Gastroesophageal sphincter (tissue), 4 donors: Measurements from ENCODE around the gene C12orf56. TPM values are rescaled to one million over a fixed set of nuclear protein-coding genes. Genes with fewer than 3 reads are reported as not detected.

Source experiments
- ATAC-seq: fragments of 150-250 bp; one replicate; pipeline ENCODE4 v1.9.1; 2016; ENCODE audit warnings: mild to moderate bottlenecking, moderate library complexity
- H3K27ac ChIP-seq, 4 donors: fragments of 200-600 bp; sonication (generic) in 3 of 4; 1 replicate in 3 of 4; 2 replicates in 1 of 4; pipeline ENCODE4 v1.5.1; 2016 to 2019
- H3K27me3 ChIP-seq: fragments of 200-600 bp; sonication (generic); one replicate; pipeline ENCODE4 v1.5.1; 2019
- H3K36me3 ChIP-seq, 2 donors: fragments of 200-600 bp; sonication (generic); one replicate each; pipeline ENCODE4 v1.5.1; 2019; ENCODE audit warnings: control low read depth in 1 of 2
- H3K4me1 ChIP-seq, 3 donors: fragments of 200-600 bp; sonication (generic); 1 replicate in 2 of 3; 2 replicates in 1 of 3; pipeline ENCODE4 v1.5.1; 2016 to 2019; ENCODE audit warnings: control low read depth in 2 of 3
- H3K4me3 ChIP-seq, 2 donors: fragments of 200-600 bp; sonication (generic); one replicate each; pipeline ENCODE4 v1.5.1; 2019; ENCODE audit warnings: mild to moderate bottlenecking in 1 of 2, moderate library complexity in 1 of 2
- H3K9me3 ChIP-seq, 3 donors: fragments of 200-600 bp; sonication (generic); one replicate each; pipeline ENCODE4 v1.5.1; 2017 to 2019; ENCODE audit warnings: control low read depth in 2 of 3
- CTCF ChIP-seq, 4 experiments: fragments of 200-600 bp in 2 of 4; fragments of 450-650 bp in 2 of 4; sonication (generic) in 1 of 4; IDR thresholded peaks; one replicate each; pipeline ENCODE4 v1.5.1; 2017 to 2019; ENCODE audit warnings: antibody characterized with exemption in 4 of 4, mild to moderate bottlenecking in 2 of 4, moderate library complexity in 2 of 4
- EP300 ChIP-seq: sonication (generic); formaldehyde crosslinking; IDR thresholded peaks from one replicate; pipeline ENCODE4 v1.6.1; 2017; ENCODE audit warnings: antibody characterized with exemption, mild to moderate bottlenecking
- POLR2A ChIP-seq, 2 donors: fragments of 450-650 bp; IDR thresholded peaks; one replicate each; pipeline ENCODE4 v1.6.1; 2017; ENCODE audit warnings: antibody characterized with exemption in 2 of 2, mild to moderate bottlenecking in 2 of 2, moderate library complexity in 1 of 2
- POLR2AphosphoS5 ChIP-seq: sonication (generic); formaldehyde crosslinking; IDR thresholded peaks from one replicate; pipeline ENCODE4 v1.6.1; 2017; ENCODE audit warnings: antibody characterized with exemption
- WGBS, 2 donors: methylation state at CpG; one replicate each; pipeline ENCODE4 v1.1.5; 2018; ENCODE audit warnings: low coverage in 1 of 2; 5-methylcytosine and 5-hydroxymethylcytosine counted together
- total RNA-seq, 4 donors: library from RNA; depleted of rRNA; stranded (reverse); fragments of >200 nt; gene quantifications; one replicate each; pipeline ENCODE4 v1.1.0, GENCODE V29; 2016

The C12orf56 gene
- not detected for total RNA-seq

GRCh38 chr12:64390275-64390851 is at the start of gene C12orf56:
Gene C12orf56 (minus strand): TSS chr12:64390758. CDS start chr12:64390565, 193 bp downstream.
- peaks cover 50% of the 10 kb centered on the region for H3K27me3 ChIP-seq
- peak; percentile 13 for ATAC-seq
- H3K4me3 ChIP-seq, result peak within 1 kb of the TSS in 1 of 2 donors; percentile 47
- H3K9me3 ChIP-seq, result no peaks in the 10 kb centered on the region
- TF ChIP-seq CTCF (IDR thresholded peaks at IDR 0.05), result no peak
- no peak for TF ChIP-seq EP300
- no peak for TF ChIP-seq POLR2A (IDR thresholded peaks at IDR 0.05)
- no peak for TF ChIP-seq POLR2AphosphoS5
- 0% methylated on average over 2 of the region's 66 CpGs; no CpG with 5 or more reads in 1 of the 2 donors for WGBS, 2 donors
- H3K4me1 ChIP-seq, result peaks cover 0 to 9% (median 0%) of the 10 kb centered on the region in 3 donors
- no peaks in the 10 kb centered on the region for H3K36me3 ChIP-seq
- no peak within 1 kb of the TSS for H3K27ac ChIP-seq

- no peak overlapping the region for H3K27ac ChIP-seq
- no peak overlapping the region for H3K4me3 ChIP-seq
- 96 to 100% methylated on average over 1 of the region's 1 CpG for WGBS, 2 donors
- TF ChIP-seq POLR2A (IDR thresholded peaks at IDR 0.05), result no peak
- TF ChIP-seq EP300, result no peak
- no peak for TF ChIP-seq CTCF (IDR thresholded peaks at IDR 0.05)
- no peak for TF ChIP-seq POLR2AphosphoS5
- H3K27me3 ChIP-seq, result no peaks in the 10 kb centered on the region
- peaks cover 0 to 91% of the 10 kb centered on the region in 2 donors for H3K36me3 ChIP-seq
- no peaks in the 10 kb centered on the region for H3K4me1 ChIP-seq
- ATAC-seq, result no peak
- no peaks in the 10 kb centered on the region for H3K9me3 ChIP-seq
These were observed 49.5 kb upstream of the C12orf56 start for GRCh38 chr12:64440100-64440499.

GRCh38 chr12:64433915-64434314 is 43.4 kb upstream of the C12orf56 start:
- Histone ChIP-seq H3K36me3 (peaks cover 5 to 100% of the 10 kb centered on the region in 2 donors), H3K27ac (no peak overlapping the region), H3K4me3 (no peak overlapping the region), H3K9me3 (no peaks in the 10 kb centered on the region), H3K27me3 (no peaks in the 10 kb centered on the region), H3K4me1 (no peaks in the 10 kb centered on the region)
- TF ChIP-seq POLR2AphosphoS5 (no peak), CTCF (IDR thresholded peaks at IDR 0.05) (no peak), POLR2A (IDR thresholded peaks at IDR 0.05) (no peak), EP300 (no peak)
- no peak for ATAC-seq
- 87 to 100% methylated on average over 2 to 5 of the region's 5 CpGs for WGBS, 2 donors

- Histone ChIP-seq H3K4me1 (no peaks in the 10 kb centered on the region), H3K4me3 (no peak overlapping the region), H3K9me3 (no peaks in the 10 kb centered on the region), H3K36me3 (peaks cover 5 to 100% of the 10 kb centered on the region in 2 donors), H3K27me3 (no peaks in the 10 kb centered on the region), H3K27ac (no peak overlapping the region)
- 84 to 95% methylated on average over 4 of the region's 4 CpGs for WGBS, 2 donors
- TF ChIP-seq EP300, result no peak
- TF ChIP-seq CTCF (IDR thresholded peaks at IDR 0.05), result no peak
- no peak for TF ChIP-seq POLR2A (IDR thresholded peaks at IDR 0.05)
- no peak for TF ChIP-seq POLR2AphosphoS5
- ATAC-seq, result no peak
These were observed 41.2 kb upstream of the C12orf56 start for GRCh38 chr12:64431791-64432190.

GRCh38 chr12:64430886-64431285 is 40.3 kb upstream of the C12orf56 start:
- Histone ChIP-seq H3K36me3 (peaks cover 5 to 100% of the 10 kb centered on the region in 2 donors), H3K9me3 (no peaks in the 10 kb centered on the region), H3K4me1 (no peaks in the 10 kb centered on the region), H3K4me3 (no peak overlapping the region), H3K27me3 (no peaks in the 10 kb centered on the region), H3K27ac (no peak overlapping the region)
- no peak for ATAC-seq
- TF ChIP-seq EP300, result no peak
- TF ChIP-seq POLR2AphosphoS5, result no peak
- no peak for TF ChIP-seq CTCF (IDR thresholded peaks at IDR 0.05)
- no peak for TF ChIP-seq POLR2A (IDR thresholded peaks at IDR 0.05)
- WGBS, 2 donors, result 40 to 63% methylated on average over 1 to 2 of the region's 2 CpGs
